ENCODE results near the gene ATP5PF.
"Not testable (repeated sequence)": the region's sequence is repeated elsewhere in the genome, so short reads cannot be mapped to it uniquely, and the experiment has no call there.

Gene ATP5PF

GRCh38 chr21:25732091-25732760 is 2.5 kb downstream of the ATP5PF start:
- Histone ChIP-seq H3K27ac (ENCODE audit: low read length) (no peak overlapping the region), H3K4me2 (ENCODE audit: low read length) (no peak overlapping the region), H3K27me3 (ENCODE audit: low read depth, low read length) (no peaks in the 10 kb centered on the region), H3K4me1 (ENCODE audit: low read length) (peaks cover 15% of the 10 kb centered on the region), H3K9me3 (ENCODE audit: insufficient read depth, low read length) (no peaks in the 10 kb centered on the region), H3K36me3 (replicated peaks; ENCODE audit: low read depth, low read length) (peaks cover 26% of the 10 kb centered on the region), H3K9ac (ENCODE audit: low read length) (no peak overlapping the region), H3K4me3 (ENCODE audit: low read length) (no peak overlapping the region), H2AFZ (ENCODE audit: low read depth, low read length) (no peak overlapping the region), H3K79me2 (ENCODE audit: low read length) (peaks cover 63% of the 10 kb centered on the region), H4K20me1 (ENCODE audit: insufficient read depth, low read length) (0 out of 2 replicates have a peak, but pooled peaks cover 4% of the 10 kb centered on the region)
- no peak for TF ChIP-seq EZH2phosphoT487 (IDR thresholded peaks at IDR 0.05; ENCODE audit: low read depth)

- no peaks in the 10 kb centered on the region for H4K20me1 ChIP-seq (ENCODE audit: insufficient read depth, low read length)
- no peak overlapping the region for H3K4me2 ChIP-seq (ENCODE audit: low read length)
- no peak overlapping the region for H2AFZ ChIP-seq (ENCODE audit: low read depth, low read length)
- H3K4me3 ChIP-seq (ENCODE audit: low read length), result no peak overlapping the region
- H3K36me3 ChIP-seq (replicated peaks; ENCODE audit: low read depth, low read length), result peaks cover 31% of the 10 kb centered on the region
- H3K9ac ChIP-seq (ENCODE audit: low read length), result no peak overlapping the region
- H3K4me1 ChIP-seq (ENCODE audit: low read length), result no peaks in the 10 kb centered on the region
- H3K27ac ChIP-seq (ENCODE audit: low read length), result no peak overlapping the region
- TF ChIP-seq EZH2phosphoT487 (IDR thresholded peaks at IDR 0.05; ENCODE audit: low read depth), result no peak
- H3K27me3 ChIP-seq (ENCODE audit: low read depth, low read length), result no peaks in the 10 kb centered on the region
- no peaks in the 10 kb centered on the region for H3K9me3 ChIP-seq (ENCODE audit: insufficient read depth, low read length)
- H3K79me2 ChIP-seq (ENCODE audit: low read length), result no peaks in the 10 kb centered on the region
Observed at GRCh38 chr21:25722631-25723030, 12.1 kb downstream of the ATP5PF start.

GRCh38 chr21:25721987-25722386 is 12.7 kb downstream of the ATP5PF start:
- no peak overlapping the region for H3K27ac ChIP-seq (ENCODE audit: low read length)
- TF ChIP-seq CTCF (IDR thresholded peaks at IDR 0.05; ENCODE audit: low read depth, low read length), result no peak
- TF ChIP-seq EZH2phosphoT487 (IDR thresholded peaks at IDR 0.05; ENCODE audit: low read depth), result no peak
- no peak overlapping the region for H2AFZ ChIP-seq (ENCODE audit: low read depth, low read length)
- H3K4me3 ChIP-seq (ENCODE audit: low read length), result no peak overlapping the region
- H4K20me1 ChIP-seq (ENCODE audit: insufficient read depth, low read length), result no peaks in the 10 kb centered on the region
- H3K9ac ChIP-seq (ENCODE audit: low read length), result no peak overlapping the region
- no peaks in the 10 kb centered on the region for H3K79me2 ChIP-seq (ENCODE audit: low read length)
- H3K9me3 ChIP-seq (ENCODE audit: insufficient read depth, low read length), result no peaks in the 10 kb centered on the region
- no peak overlapping the region for H3K4me2 ChIP-seq (ENCODE audit: low read length)
- no peaks in the 10 kb centered on the region for H3K27me3 ChIP-seq (ENCODE audit: low read depth, low read length)
- H3K4me1 ChIP-seq (ENCODE audit: low read length), result no peaks in the 10 kb centered on the region
- peaks cover 28% of the 10 kb centered on the region for H3K36me3 ChIP-seq (replicated peaks; ENCODE audit: low read depth, low read length)

GRCh38 chr21:25717491-25718147 is 17.1 kb downstream of the ATP5PF start:
- Histone ChIP-seq H3K27me3 (ENCODE audit: low read depth, low read length) (no peaks in the 10 kb centered on the region), H3K36me3 (replicated peaks; ENCODE audit: low read depth, low read length) (peaks cover 5% of the 10 kb centered on the region), H3K27ac (ENCODE audit: low read length) (no peak overlapping the region), H3K4me3 (ENCODE audit: low read length) (no peak overlapping the region), H3K4me2 (ENCODE audit: low read length) (no peak overlapping the region), H2AFZ (ENCODE audit: low read depth, low read length) (no peak overlapping the region), H3K79me2 (ENCODE audit: low read length) (no peaks in the 10 kb centered on the region), H3K9me3 (ENCODE audit: insufficient read depth, low read length) (no peaks in the 10 kb centered on the region), H3K4me1 (ENCODE audit: low read length) (no peaks in the 10 kb centered on the region), H3K9ac (ENCODE audit: low read length) (no peak overlapping the region), H4K20me1 (ENCODE audit: insufficient read depth, low read length) (no peaks in the 10 kb centered on the region)
- TF ChIP-seq EZH2phosphoT487 (IDR thresholded peaks at IDR 0.05; ENCODE audit: low read depth) (no peak), CTCF (IDR thresholded peaks at IDR 0.05; ENCODE audit: low read depth, low read length) (no peak)

GRCh38 chr21:25714066-25714465 is 20.6 kb downstream of the ATP5PF start:
- H2AFZ ChIP-seq (ENCODE audit: low read depth, low read length); H3K9me3 ChIP-seq (ENCODE audit: insufficient read depth, low read length); H3K79me2 ChIP-seq (ENCODE audit: low read length): not testable (repeated sequence)

More at GRCh38 chr21:25714066-25714465, 20.6 kb downstream of the ATP5PF start:
- not testable (repeated sequence) for H3K27me3 ChIP-seq (ENCODE audit: low read depth, low read length); H3K4me1 ChIP-seq (ENCODE audit: low read length); H3K36me3 ChIP-seq (replicated peaks; ENCODE audit: low read depth, low read length); H4K20me1 ChIP-seq (ENCODE audit: insufficient read depth, low read length); H3K9ac ChIP-seq (ENCODE audit: low read length); H3K4me3 ChIP-seq (ENCODE audit: low read length); H3K4me2 ChIP-seq (ENCODE audit: low read length); H3K27ac ChIP-seq (ENCODE audit: low read length)

All from OCI-LY3 (cell line).